AG09309 (cell line): ENCODE results near the gene ARHGAP25.

Source experiments
- DNase-seq: peaks from one replicate; pipeline ENCODE4 v3.0.0-alpha.2; 2010; ENCODE audit warnings: low read depth
- H3K4me3 ChIP-seq: 2 replicates; pipeline ENCODE4 v1.5.1; 2011; ENCODE audit warnings: mild to moderate bottlenecking, low read depth, low read length, moderate library complexity; ENCODE audit not compliant: control insufficient read depth
- TF ChIP-seq, protein P1 (sequence below): IDR thresholded peaks from 2 replicates; pipeline ENCODE4 v1.5.1; 2011; ENCODE audit warnings: mild to moderate bottlenecking, low read depth, low read length, inconsistent platforms; ENCODE audit not compliant: insufficient read depth, control insufficient read depth; ENCODE audit errors: missing control alignments

ARHGAP25 gene

GRCh38 chr2:68753318-68753717, 18.7 kb downstream of the ARHGAP25 start:
- TF ChIP-seq, protein P1, sequence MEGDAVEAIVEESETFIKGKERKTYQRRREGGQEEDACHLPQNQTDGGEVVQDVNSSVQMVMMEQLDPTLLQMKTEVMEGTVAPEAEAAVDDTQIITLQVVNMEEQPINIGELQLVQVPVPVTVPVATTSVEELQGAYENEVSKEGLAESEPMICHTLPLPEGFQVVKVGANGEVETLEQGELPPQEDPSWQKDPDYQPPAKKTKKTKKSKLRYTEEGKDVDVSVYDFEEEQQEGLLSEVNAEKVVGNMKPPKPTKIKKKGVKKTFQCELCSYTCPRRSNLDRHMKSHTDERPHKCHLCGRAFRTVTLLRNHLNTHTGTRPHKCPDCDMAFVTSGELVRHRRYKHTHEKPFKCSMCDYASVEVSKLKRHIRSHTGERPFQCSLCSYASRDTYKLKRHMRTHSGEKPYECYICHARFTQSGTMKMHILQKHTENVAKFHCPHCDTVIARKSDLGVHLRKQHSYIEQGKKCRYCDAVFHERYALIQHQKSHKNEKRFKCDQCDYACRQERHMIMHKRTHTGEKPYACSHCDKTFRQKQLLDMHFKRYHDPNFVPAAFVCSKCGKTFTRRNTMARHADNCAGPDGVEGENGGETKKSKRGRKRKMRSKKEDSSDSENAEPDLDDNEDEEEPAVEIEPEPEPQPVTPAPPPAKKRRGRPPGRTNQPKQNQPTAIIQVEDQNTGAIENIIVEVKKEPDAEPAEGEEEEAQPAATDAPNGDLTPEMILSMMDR, result no peak

GRCh38 chr2:68755071-68755470, 20.5 kb downstream of the ARHGAP25 start:
- TF ChIP-seq, protein P1, result no peak
- no peak for DNase-seq
- H3K4me3 ChIP-seq, result no peak overlapping the region

More at GRCh38 chr2:68753318-68753717, 18.7 kb downstream of the ARHGAP25 start:
- no peak overlapping the region for H3K4me3 ChIP-seq
- DNase-seq, result no peak

DNA sequence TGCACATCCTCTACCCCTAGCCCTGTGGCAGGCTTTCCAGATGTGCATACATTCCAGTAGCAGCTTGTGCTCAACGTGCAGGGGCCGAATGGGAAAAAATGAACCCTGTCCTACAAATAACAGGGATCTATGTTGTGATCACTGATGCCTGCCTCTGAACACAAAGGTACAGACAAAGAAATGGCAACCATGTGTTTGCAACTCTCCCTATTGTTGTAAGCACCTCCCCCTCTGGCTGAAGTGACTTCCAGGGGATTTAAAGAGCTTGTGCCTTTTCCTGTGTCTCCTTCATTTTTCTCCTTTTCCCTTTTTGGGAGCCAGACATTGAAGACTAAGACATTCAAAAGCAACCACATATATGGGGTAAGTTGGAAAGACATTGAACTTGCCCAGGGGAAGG, 21.6 kb downstream of the ARHGAP25 start:
- TF ChIP-seq, protein P1, result no peak
- DNase-seq, result no peak

DNA sequence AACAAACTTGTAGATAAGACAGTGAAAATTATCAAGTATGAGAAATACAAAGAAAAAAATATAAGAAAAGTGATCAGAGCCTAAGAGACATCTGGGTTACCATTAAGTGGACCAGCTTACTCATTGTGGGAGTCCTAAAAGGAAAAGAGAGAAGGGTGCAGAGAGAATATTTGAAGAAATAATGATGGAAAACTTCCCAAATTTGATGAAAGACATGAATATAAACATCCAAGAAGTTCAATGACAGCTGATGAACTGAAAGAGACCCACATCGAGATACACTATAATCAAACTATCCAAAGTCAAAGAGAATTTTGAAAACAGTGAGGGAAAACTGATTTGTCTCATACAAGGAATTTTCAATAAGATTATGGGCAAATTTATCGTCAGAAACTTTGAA, 22.5 kb downstream of the ARHGAP25 start:
- no peak overlapping the region for H3K4me3 ChIP-seq
- TF ChIP-seq, protein P1, result no peak
- no peak for DNase-seq

More for the DNA sequence above, 21.6 kb downstream of the ARHGAP25 start:
- H3K4me3 ChIP-seq, result no peak overlapping the region

DNA sequence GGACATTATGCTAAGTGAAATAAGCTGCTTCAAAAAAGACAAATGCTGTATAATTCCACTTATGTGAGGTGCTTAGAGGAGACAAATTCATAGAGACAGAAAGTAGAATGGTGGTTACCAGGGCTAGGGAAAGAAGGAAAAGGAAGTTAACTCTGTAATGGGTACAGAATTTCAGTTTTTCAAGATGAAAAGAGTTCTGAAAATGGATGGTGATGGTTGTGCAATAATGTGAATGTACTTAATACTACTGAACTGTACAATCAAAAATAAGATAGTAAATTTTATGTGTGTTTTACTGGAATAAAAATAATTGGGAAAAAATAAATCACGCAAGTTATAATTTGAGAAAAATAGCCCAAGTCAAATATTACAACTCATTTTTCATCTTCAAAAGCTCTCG, 27.5 kb downstream of the ARHGAP25 start:
- DNase-seq, result no peak
- TF ChIP-seq, protein P1, result no peak
- H3K4me3 ChIP-seq, result no peak overlapping the region

DNA sequence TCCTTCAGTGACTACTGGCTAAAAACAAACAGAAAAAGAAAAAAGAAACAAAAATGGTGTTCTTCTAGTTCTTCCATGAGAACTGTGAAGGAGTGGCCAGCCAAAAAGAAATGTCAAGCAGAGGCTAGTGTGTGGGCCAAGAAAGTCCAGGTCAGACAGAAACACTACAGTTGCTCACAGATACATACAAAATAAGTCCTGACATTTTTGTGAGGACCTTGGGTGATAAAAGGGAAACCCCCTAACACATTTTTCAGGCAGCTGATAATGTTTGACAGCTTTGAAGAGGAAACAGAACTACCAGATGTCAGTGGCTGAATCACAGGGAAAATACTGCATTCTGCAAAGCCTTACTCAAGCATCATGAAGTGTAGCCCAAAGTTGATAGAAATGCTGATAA, 28.1 kb downstream of the ARHGAP25 start:
- H3K4me3 ChIP-seq, result no peak overlapping the region
- TF ChIP-seq, protein P1, result no peak
- no peak for DNase-seq

- H3K4me3 ChIP-seq, result no peak overlapping the region
- DNase-seq, result no peak
- TF ChIP-seq, protein P1, result no peak
Measured at GRCh38 chr2:68764041-68764805, 29.6 kb downstream of the ARHGAP25 start.
